Fibroblast of the aortic adventitia (primary cell): Measurements from ENCODE around the gene TMEM245. TPM values are rescaled to one million over a fixed set of nuclear protein-coding genes. Genes with fewer than 3 reads are reported as not detected.

Source experiments
- DNase-seq: peaks from one replicate; pipeline ENCODE4 v3.0.0-alpha.2; 2010; ENCODE audit warnings: low read depth
- H3K4me3 ChIP-seq: 2 replicates; pipeline ENCODE4 v1.5.1; 2011; ENCODE audit warnings: low read depth, mild to moderate bottlenecking, control low read depth, low read length, moderate library complexity
- CTCF ChIP-seq: IDR thresholded peaks from 2 replicates; pipeline ENCODE4 v1.5.1; 2011; ENCODE audit warnings: mild to moderate bottlenecking, low read length, control low read depth, inconsistent platforms; ENCODE audit not compliant: insufficient read depth
- total RNA-seq: library from RNA; depleted of rRNA; stranded (reverse); fragments of >200 nt; gene quantifications from 2 replicates; pipeline ENCODE4 v1.2.3, GENCODE V29; 2012; ENCODE audit warnings: low replicate concordance

Gene TMEM245
- total RNA-seq, 1 donor = 51.2 TPM

- TF ChIP-seq CTCF = no peak
- H3K4me3 ChIP-seq = no peak overlapping the region
- DNase-seq = no peak
These were observed 1.6 kb upstream of the TMEM245 start for GRCh38 chr9:109121232-109121796.

- no peak for TF ChIP-seq CTCF
- H3K4me3 ChIP-seq = no peak overlapping the region
These were observed 550 bp upstream of the TMEM245 start for GRCh38 chr9:109120204-109120789.

GRCh38 chr9:109118808-109119438 is 824 bp downstream of the TMEM245 start:
- no peak for TF ChIP-seq CTCF
- peak overlapping the region; percentile 88 for H3K4me3 ChIP-seq
- peak; percentile 12 for DNase-seq

More at GRCh38 chr9:109120204-109120789, 550 bp upstream of the TMEM245 start:
- DNase-seq = no peak

- peak overlapping the region; percentile 88 for H3K4me3 ChIP-seq
- DNase-seq = peak; percentile 89
- no peak for TF ChIP-seq CTCF
These were observed 1.6 kb downstream of the TMEM245 start for GRCh38 chr9:109117856-109118807.

- DNase-seq = peak; percentile 65
- TF ChIP-seq CTCF = no peak
- no peak overlapping the region for H3K4me3 ChIP-seq
These were observed 3.7 kb downstream of the TMEM245 start for GRCh38 chr9:109115931-109116526.

- no peak for TF ChIP-seq CTCF
- no peak overlapping the region for H3K4me3 ChIP-seq
- peak; percentile 67 for DNase-seq
These were observed 5.1 kb downstream of the TMEM245 start for GRCh38 chr9:109114670-109115069.
